Activated T-helper 9 cell treated with anti-CD3 and anti-CD28 coated beads, Interleukin-2, amount 50 U/mL, for 16 hours (primary cell): ENCODE results near the gene DGAT2L6.
"Not testable (repeated sequence)": the region's sequence is repeated elsewhere in the genome, so short reads cannot be mapped to it uniquely, and the experiment has no call there.

Source experiments
- DNase-seq: peaks from one replicate; pipeline ENCODE4 v3.0.0-alpha.2; 2020; ENCODE audit warnings: low read depth

The DGAT2L6 gene

GRCh38 chrX:70196961-70197720 is 19.9 kb downstream of the DGAT2L6 start:
- peak; percentile 31 for DNase-seq

GRCh38 chrX:70201732-70202131 is 24.4 kb downstream of the DGAT2L6 start:
- DNase-seq, result no peak

- DNase-seq, result no peak
Measured at GRCh38 chrX:70208479-70208878, 31.2 kb downstream of the DGAT2L6 start.

GRCh38 chrX:70209570-70209969 is 32.3 kb downstream of the DGAT2L6 start:
- not testable (repeated sequence) for DNase-seq

GRCh38 chrX:70219938-70220764 is 42.9 kb downstream of the DGAT2L6 start:
- DNase-seq, result no peak

- DNase-seq, result no peak
Measured at GRCh38 chrX:70226048-70226447, 48.8 kb downstream of the DGAT2L6 start.

GRCh38 chrX:70226687-70227086 is 49.4 kb downstream of the DGAT2L6 start:
- no peak for DNase-seq

GRCh38 chrX:70231666-70232065 is 54.4 kb downstream of the DGAT2L6 start:
- no peak for DNase-seq

GRCh38 chrX:70234355-70234754 is 57.1 kb downstream of the DGAT2L6 start, which contains the start of gene AWAT1:
AWAT1 (plus strand) TSS chrX:70234655; CDS start chrX:70234696, 41 bp downstream.
- no peak for DNase-seq

GRCh38 chrX:70240751-70241150 is 63.5 kb downstream of the DGAT2L6 start:
- no peak for DNase-seq

GRCh38 chrX:70241501-70241900 is 64.2 kb downstream of the DGAT2L6 start:
- DNase-seq, result no peak

- DNase-seq, result not testable (repeated sequence)
Measured at GRCh38 chrX:70243601-70244000, 66.3 kb downstream of the DGAT2L6 start.

GRCh38 chrX:70244881-70245280 is 67.6 kb downstream of the DGAT2L6 start:
- DNase-seq, result no peak

GRCh38 chrX:70247252-70247651 is 70.0 kb downstream of the DGAT2L6 start:
- no peak for DNase-seq

- no peak for DNase-seq
Measured at GRCh38 chrX:70252491-70252890, 75.2 kb downstream of the DGAT2L6 start.

- DNase-seq, result no peak
Measured at GRCh38 chrX:70253377-70254062, 76.2 kb downstream of the DGAT2L6 start.

- DNase-seq, result no peak
Measured at GRCh38 chrX:70254063-70254400, 76.7 kb downstream of the DGAT2L6 start.

- DNase-seq, result no peak
Measured at GRCh38 chrX:70254909-70255308, 77.6 kb downstream of the DGAT2L6 start.
